Hepatocyte (in vitro differentiated cells): ENCODE data around the gene TTLL5.

Experiments
- EZH2 ChIP-seq: fragments of 200-600 bp; sonication (generic); IDR thresholded peaks from 2 replicates; pipeline ENCODE4 v1.6.1; 2016; ENCODE audit warnings: antibody characterized with exemption, mild to moderate bottlenecking, borderline replicate concordance
- TF ChIP-seq, protein P1 (sequence below): fragments of 200-600 bp; sonication (generic); IDR thresholded peaks from 2 replicates; pipeline ENCODE4 v1.5.1; 2016; ENCODE audit warnings: antibody characterized with exemption, mild to moderate bottlenecking; ENCODE audit not compliant: poor library complexity

DNA sequence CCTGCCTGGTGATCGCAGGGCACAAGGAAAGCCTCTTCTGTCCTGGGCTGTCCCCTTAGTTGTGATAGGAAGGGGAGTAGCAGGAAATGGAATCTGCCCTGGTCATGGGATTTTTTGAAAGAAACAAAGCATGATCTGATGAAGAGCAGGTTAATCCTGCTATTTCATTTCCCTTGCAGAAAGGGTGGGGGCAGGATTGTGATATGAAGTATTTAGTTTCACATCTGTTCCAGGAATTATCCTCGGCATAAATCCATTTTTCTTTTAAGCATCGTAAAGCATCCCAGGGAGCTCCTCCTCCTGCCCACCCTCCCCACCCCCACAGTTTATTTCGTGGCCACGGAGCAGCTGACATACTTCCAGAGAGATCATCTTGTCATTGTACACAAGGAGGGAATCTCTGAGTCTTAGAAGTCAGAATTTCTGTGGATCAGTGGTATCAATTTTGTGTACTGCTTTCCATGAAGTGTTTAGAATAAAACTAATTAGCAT, 267.7 kb downstream of the TTLL5 start:
- TF ChIP-seq, protein P1, sequence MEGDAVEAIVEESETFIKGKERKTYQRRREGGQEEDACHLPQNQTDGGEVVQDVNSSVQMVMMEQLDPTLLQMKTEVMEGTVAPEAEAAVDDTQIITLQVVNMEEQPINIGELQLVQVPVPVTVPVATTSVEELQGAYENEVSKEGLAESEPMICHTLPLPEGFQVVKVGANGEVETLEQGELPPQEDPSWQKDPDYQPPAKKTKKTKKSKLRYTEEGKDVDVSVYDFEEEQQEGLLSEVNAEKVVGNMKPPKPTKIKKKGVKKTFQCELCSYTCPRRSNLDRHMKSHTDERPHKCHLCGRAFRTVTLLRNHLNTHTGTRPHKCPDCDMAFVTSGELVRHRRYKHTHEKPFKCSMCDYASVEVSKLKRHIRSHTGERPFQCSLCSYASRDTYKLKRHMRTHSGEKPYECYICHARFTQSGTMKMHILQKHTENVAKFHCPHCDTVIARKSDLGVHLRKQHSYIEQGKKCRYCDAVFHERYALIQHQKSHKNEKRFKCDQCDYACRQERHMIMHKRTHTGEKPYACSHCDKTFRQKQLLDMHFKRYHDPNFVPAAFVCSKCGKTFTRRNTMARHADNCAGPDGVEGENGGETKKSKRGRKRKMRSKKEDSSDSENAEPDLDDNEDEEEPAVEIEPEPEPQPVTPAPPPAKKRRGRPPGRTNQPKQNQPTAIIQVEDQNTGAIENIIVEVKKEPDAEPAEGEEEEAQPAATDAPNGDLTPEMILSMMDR: no peak
- no peak for TF ChIP-seq EZH2
